GM12878 (cell line): Measurements from ENCODE around the gene BCAS3. TPM values are rescaled to one million over a fixed set of nuclear protein-coding genes. Genes with fewer than 3 reads are reported as not detected.

Experiments
- ATAC-seq: fragments of 200-7000 bp; cut with Tn5 transposase; 3 replicates; pipeline ENCODE4 v1.9.1; 2020; ENCODE audit warnings: mild to moderate bottlenecking, moderate library complexity
- BruUV-seq: library from RNA; stranded (reverse); fragments of 400-500 nt; replicated peaks from 2 replicates; lab custom pipeline; 2021; lab: Mats Ljungman, UMichigan
- CTCF ChIA-PET: fragments of 300-600 bp; sonication (Branson Sonifier 250); formaldehyde crosslinking; extraction: SDS; loops from one replicate; lab custom pipeline; 2021; ENCODE audit warnings: inconsistent platforms; lab: Yijun Ruan, JAX
- POLR2A ChIA-PET: fragments of 350-600 bp; formaldehyde crosslinking; extraction: SDS; loops from one replicate; lab custom pipeline; 2021; ENCODE audit warnings: inconsistent platforms; lab: Charles Lee
- RAD21 ChIA-PET: fragments of 300-600 bp; sonication (Branson Sonifier 250); formaldehyde crosslinking; loops from one replicate; lab custom pipeline; 2023; ENCODE audit warnings: antibody characterized with exemption; ENCODE audit not compliant: unreplicated experiment; lab: Charles Lee
- SMC1A ChIA-PET: fragments of 300-600 bp; sonication (Branson Sonifier 250); formaldehyde crosslinking; loops from one replicate; lab custom pipeline; 2023; ENCODE audit not compliant: unreplicated experiment, uncharacterized antibody; lab: Charles Lee
- DNase-seq: peaks from one replicate; pipeline ENCODE4 v3.0.0-alpha.2; 2011; ENCODE audit warnings: low read depth, low spot score
- FAIRE-seq: peaks from 3 replicates; lab custom pipeline; 2011; peaks lifted over from hg19 to GRCh38; lab: Jason Lieb, UNC
- H2AFZ ChIP-seq: 2 replicates; pipeline ENCODE4 v1.6.0; 2011; ENCODE audit warnings: low read depth, low read length, control low read depth; ENCODE audit not compliant: control insufficient read depth
- H3K27ac ChIP-seq: 2 replicates; pipeline ENCODE4 v1.5.1; 2011; ENCODE audit warnings: control low read depth; ENCODE audit not compliant: control insufficient read depth, insufficient read depth
- H3K27me3 ChIP-seq, 2 experiments: replicated peaks in 1 of 2; 2 replicates each; pipeline versions ENCODE4 v1.6.0 to v1.6.1; 2011; ENCODE audit warnings: low read length in 1 of 2; ENCODE audit not compliant: control insufficient read depth in 2 of 2, insufficient read depth in 2 of 2
- H3K36me3 ChIP-seq, 2 experiments: 2 replicates each; pipeline ENCODE4 v1.5.1; 2011; ENCODE audit warnings: low read length in 1 of 2; ENCODE audit not compliant: control insufficient read depth in 2 of 2, insufficient read depth in 2 of 2
- H3K4me1 ChIP-seq: 2 replicates; pipeline ENCODE4 v1.6.1; 2011; ENCODE audit warnings: mild to moderate bottlenecking, low read length, moderate library complexity, mixed read lengths; ENCODE audit not compliant: control insufficient read depth, insufficient read depth
- H3K4me2 ChIP-seq: 2 replicates; pipeline ENCODE4 v1.6.0; 2011; ENCODE audit warnings: control low read depth; ENCODE audit not compliant: control insufficient read depth, insufficient read depth
- H3K4me3 ChIP-seq: fragments of 200-600 bp; sonication (generic); 2 replicates; pipeline ENCODE4 v1.5.1; 2016
- H3K79me2 ChIP-seq: 2 replicates; pipeline ENCODE4 v1.6.0; 2011; ENCODE audit warnings: low read length; ENCODE audit not compliant: control insufficient read depth, insufficient read depth
- H3K9ac ChIP-seq: 2 replicates; pipeline ENCODE4 v1.8.0; 2011; ENCODE audit warnings: low read length, control low read depth, mixed read lengths; ENCODE audit not compliant: control insufficient read depth, insufficient read depth
- H3K9me3 ChIP-seq: replicated peaks from 3 replicates; pipeline ENCODE4 v1.5.1; 2011; ENCODE audit warnings: mild to moderate bottlenecking, low read length; ENCODE audit not compliant: control insufficient read depth, insufficient read depth
- H4K20me1 ChIP-seq: 2 replicates; pipeline ENCODE4 v1.6.0; 2011; ENCODE audit not compliant: control insufficient read depth, insufficient read depth
- BACH1 ChIP-seq: fragments of 450-650 bp; IDR thresholded peaks from 2 replicates; pipeline ENCODE4 v1.6.1; 2017; ENCODE audit warnings: mild to moderate bottlenecking, borderline replicate concordance
- CHD1 ChIP-seq: IDR thresholded peaks from 2 replicates; pipeline ENCODE4 v1.6.1; 2012; ENCODE audit warnings: low read depth, low read length, improper control_type of control experiment
- ELK1 ChIP-seq: IDR thresholded peaks from 2 replicates; pipeline ENCODE4 v1.6.1; 2012; ENCODE audit warnings: low read depth, low read length, improper control_type of control experiment
- EZH2 ChIP-seq: IDR thresholded peaks from 2 replicates; pipeline ENCODE4 v1.6.1; 2012; ENCODE audit warnings: low read depth, mild to moderate bottlenecking, control low read depth, inconsistent platforms, low read length, borderline replicate concordance; ENCODE audit not compliant: control insufficient read depth
- IKZF1 ChIP-seq: fragments of 450-650 bp; conservative IDR thresholded peaks from 2 replicates; pipeline ENCODE4 v1.6.1; 2017; ENCODE audit warnings: antibody characterized with exemption, mild to moderate bottlenecking
- LARP7 ChIP-seq: fragments of 450-650 bp; IDR thresholded peaks from 2 replicates; pipeline ENCODE4 v1.6.1; 2017; ENCODE audit warnings: mild to moderate bottlenecking
- NBN ChIP-seq: fragments of 450-650 bp; IDR thresholded peaks from 2 replicates; pipeline ENCODE4 v1.6.1; 2016
- NFXL1 ChIP-seq: fragments of 450-650 bp; IDR thresholded peaks from 2 replicates; pipeline ENCODE4 v1.6.1; 2017; ENCODE audit warnings: antibody characterized with exemption, mild to moderate bottlenecking, borderline replicate concordance
- ZNF592 ChIP-seq: fragments of 450-650 bp; IDR thresholded peaks from 2 replicates; pipeline ENCODE4 v1.6.1; 2017; ENCODE audit warnings: mild to moderate bottlenecking, moderate library complexity
- WGBS: methylation state at CpG from one replicate; pipeline ENCODE4 v1.1.6; 2016; ENCODE audit warnings: low lambda C conversion rate; ENCODE audit not compliant: insufficient replicate concordance, insufficient coverage; ENCODE audit errors: missing lambda C conversion rate; 5-methylcytosine and 5-hydroxymethylcytosine counted together
- in situ Hi-C: fragments of 300-500 bp; cut with MboI; formaldehyde crosslinking; loops from 9 replicates; pipeline ENCODE4 v1.14.3; 2018; ENCODE audit warnings: mixed read lengths
- intact Hi-C: fragments of 100-400 bp; cut with micrococcal nuclease; formaldehyde crosslinking; loops from one replicate; pipeline ENCODE4 v1.14.2; 2022; ENCODE audit not compliant: unreplicated experiment
- polyA plus RNA-seq, 11 experiments: library from polyadenylated mRNA; depleted of rRNA in 4 of 11; unstranded in 6 of 11; stranded (reverse) in 5 of 11; fragments of >200 nt; fragmentation: Nextera tagmentation in 4 of 11; fragmentation: Illumina TruSeq in 1 of 11; extraction: Ambion mirVana in 4 of 11; extraction: Trizol in 1 of 11; gene quantifications; 1 replicate in 1 of 11; 2 replicates in 10 of 11; pipeline versions ENCODE4 v1.2.1 to v1.2.3, GENCODE V29; 2011 to 2016; ENCODE audit warnings: inconsistent platforms in 2 of 11, missing spikeins in 2 of 11, low read depth in 1 of 11
- total RNA-seq, 4 experiments: library from RNA; depleted of rRNA in 3 of 4; stranded (reverse); fragments of >200 nt in 3 of 4; fragmentation: Illumina TruSeq in 1 of 4; extraction: Trizol in 1 of 4; gene quantifications; 2 replicates each; pipeline versions ENCODE4 v1.2.1 to v1.2.3, GENCODE V29; 2013 to 2021

Gene BCAS3
- total and polyA plus RNA-seq, 10 of the 15 experiments (the other 5 are each of a cell fraction or from before 2014, with no cell fraction given) = 2.1 to 11.0 (median 6.6) TPM

GRCh38 chr17:61280851-61281250 is 603.2 kb downstream of the BCAS3 start:
- 0 out of 2 replicates have a peak overlapping the region, but pooled peaks have one; percentile 2 for H3K4me2 ChIP-seq
- H3K27me3 ChIP-seq = no peaks in the 10 kb centered on the region
- POLR2A ChIA-PET = no interaction called here
- RAD21 ChIA-PET = no interaction called here
- TF ChIP-seq EZH2 (no peak), NFXL1 (peak; percentile 4; the same call in 1 of the 2 replicates), CHD1 (no peak), BACH1 (no peak), IKZF1 (no peak)
- H3K9ac ChIP-seq = no peak overlapping the region
- no peaks in the 10 kb centered on the region for H4K20me1 ChIP-seq
- H3K9me3 ChIP-seq = no peaks in the 10 kb centered on the region; the same call in 2 of the 3 replicates
- WGBS = 49% methylated on average over 3 of the region's 3 CpGs
- no peak for FAIRE-seq
- no peak overlapping the region for H3K4me3 ChIP-seq
- CTCF ChIA-PET = no interaction called here
- peaks cover 9% of the 10 kb centered on the region for H3K4me1 ChIP-seq
- no peaks in the 10 kb centered on the region for H3K79me2 ChIP-seq
- intact Hi-C loops = no loop called here
- ATAC-seq = no peak
- in situ Hi-C loops = no loop called here
- H3K36me3 ChIP-seq = no peaks in the 10 kb centered on the region
- no peak overlapping the region for H3K27ac ChIP-seq
- no peak for DNase-seq
- SMC1A ChIA-PET = interaction anchor here (1.2 kb wide), 1 partner anchor 15 kb away, joined by 3 read pairs; no protein-coding TSS in a partner anchor
- no TSS peak for BruUV-seq
- H2AFZ ChIP-seq = no peak overlapping the region

GRCh38 chr17:61282377-61282776 is 604.7 kb downstream of the BCAS3 start:
- intact Hi-C loops (no loop called here), in situ Hi-C loops (no loop called here)
- no peak for ATAC-seq
- POLR2A ChIA-PET = no interaction called here
- RAD21 ChIA-PET = interaction anchor here (0.6 kb wide), 1 partner anchor 8 kb away, joined by 3 read pairs; no protein-coding TSS in a partner anchor
- Histone ChIP-seq H3K9me3 (no peaks in the 10 kb centered on the region; the same call in 2 of the 3 replicates), H3K4me2 (no peak overlapping the region), H3K4me1 (peaks cover 9% of the 10 kb centered on the region), H3K79me2 (no peaks in the 10 kb centered on the region), H3K4me3 (no peak overlapping the region), H3K27me3 (no peaks in the 10 kb centered on the region), H4K20me1 (no peaks in the 10 kb centered on the region), H3K27ac (no peak overlapping the region), H2AFZ (no peak overlapping the region), H3K9ac (no peak overlapping the region), H3K36me3 (no peaks in the 10 kb centered on the region)
- BruUV-seq = no TSS peak
- WGBS = 29% methylated on average over 3 of the region's 3 CpGs
- CTCF ChIA-PET = no interaction called here
- DNase-seq = no peak
- SMC1A ChIA-PET = no interaction called here
- no peak for FAIRE-seq
- TF ChIP-seq ELK1 = no peak
- no peak for TF ChIP-seq ZNF592
- no peak for TF ChIP-seq NBN
- no peak for TF ChIP-seq LARP7
